H9 (cell line): ENCODE measurements around the gene LAYN. TPM values are rescaled to one million over a fixed set of nuclear protein-coding genes. Genes with fewer than 3 reads are reported as not detected.

Source experiments
- DNase-seq: peaks from one replicate; pipeline ENCODE4 v3.0.0-alpha.2; 2017
- H2AFZ ChIP-seq: one replicate; pipeline ENCODE4 v1.6.1; 2013; ENCODE audit warnings: mild to moderate bottlenecking, low read length, control low read depth, moderate library complexity
- H2AK5ac ChIP-seq: 2 replicates; pipeline ENCODE4 v1.6.1; 2013; ENCODE audit warnings: low read length, control low read depth, mixed read lengths; ENCODE audit not compliant: insufficient read length
- H2BK120ac ChIP-seq: one replicate; pipeline ENCODE4 v1.6.1; 2013; ENCODE audit warnings: low read depth, mild to moderate bottlenecking, low read length, control low read depth, inconsistent platforms; ENCODE audit not compliant: poor library complexity, severe bottlenecking
- H2BK12ac ChIP-seq: 2 replicates; pipeline ENCODE4 v1.6.1; 2013; ENCODE audit warnings: low read length, control low read depth, mixed read lengths, low read depth; ENCODE audit not compliant: insufficient read length
- H2BK15ac ChIP-seq: 2 replicates; pipeline ENCODE4 v1.6.1; 2013; ENCODE audit warnings: low read depth, low read length, control low read depth
- H2BK20ac ChIP-seq: one replicate; pipeline ENCODE4 v1.6.1; 2013; ENCODE audit warnings: low read depth, mild to moderate bottlenecking, low read length, control low read depth, inconsistent platforms; ENCODE audit not compliant: poor library complexity, severe bottlenecking
- H2BK5ac ChIP-seq: 2 replicates; pipeline ENCODE4 v1.6.1; 2013; ENCODE audit warnings: low read length, control low read depth, mixed read lengths; ENCODE audit not compliant: insufficient read length
- H3K14ac ChIP-seq: 2 replicates; pipeline ENCODE4 v1.6.1; 2013; ENCODE audit warnings: low read length, control low read depth; ENCODE audit not compliant: insufficient read depth
- H3K18ac ChIP-seq: 2 replicates; pipeline ENCODE4 v1.6.1; 2013; ENCODE audit warnings: low read depth, mild to moderate bottlenecking, mixed read lengths, low read length, control low read depth; ENCODE audit not compliant: insufficient read length
- H3K23ac ChIP-seq: 2 replicates; pipeline ENCODE4 v1.6.1; 2013; ENCODE audit warnings: low read length, control low read depth, mixed read lengths, low read depth; ENCODE audit not compliant: insufficient read length
- H3K23me2 ChIP-seq: 2 replicates; pipeline ENCODE4 v1.6.1; 2013; ENCODE audit warnings: low read depth, mild to moderate bottlenecking, mixed read lengths, low read length, control low read depth; ENCODE audit not compliant: insufficient read length, poor library complexity, severe bottlenecking
- H3K27ac ChIP-seq: 2 replicates; pipeline ENCODE4 v1.5.1; 2013; ENCODE audit warnings: low read length, control low read depth, mixed read lengths, low read depth; ENCODE audit not compliant: insufficient read length
- H3K27me3 ChIP-seq: 2 replicates; pipeline ENCODE4 v1.6.1; 2013; ENCODE audit warnings: low read length, control low read depth, inconsistent platforms; ENCODE audit not compliant: insufficient read depth
- H3K4ac ChIP-seq: 2 replicates; pipeline ENCODE4 v1.6.1; 2013; ENCODE audit warnings: low read depth, mild to moderate bottlenecking, control low read depth, inconsistent platforms, low read length, moderate library complexity
- H3K4me1 ChIP-seq: 2 replicates; pipeline ENCODE4 v1.6.1; 2013; ENCODE audit warnings: low read length, control low read depth, inconsistent platforms; ENCODE audit not compliant: insufficient read depth
- H3K4me2 ChIP-seq: 2 replicates; pipeline ENCODE4 v1.6.1; 2013; ENCODE audit warnings: low read length, control low read depth, mixed read lengths; ENCODE audit not compliant: insufficient read length, insufficient read depth
- H3K56ac ChIP-seq: 2 replicates; pipeline ENCODE4 v1.6.1; 2013; ENCODE audit warnings: low read depth, mild to moderate bottlenecking, mixed read lengths, low read length, control low read depth; ENCODE audit not compliant: insufficient read length
- H3K79me1 ChIP-seq: 2 replicates; pipeline ENCODE4 v1.6.1; 2013; ENCODE audit warnings: low read depth, mild to moderate bottlenecking, moderate library complexity, low read length, control low read depth, inconsistent platforms; ENCODE audit not compliant: insufficient read depth, poor library complexity, severe bottlenecking
- H3K79me2 ChIP-seq: 2 replicates; pipeline ENCODE4 v1.6.1; 2013; ENCODE audit warnings: low read length, control low read depth, inconsistent platforms; ENCODE audit not compliant: insufficient read depth
- H3K9ac ChIP-seq: 2 replicates; pipeline ENCODE4 v1.6.1; 2013; ENCODE audit warnings: low read length, control low read depth, mixed read lengths; ENCODE audit not compliant: insufficient read length; ENCODE audit errors: extremely low read depth
- H3K9me3 ChIP-seq: one replicate; pipeline ENCODE4 v1.6.1; 2013; ENCODE audit warnings: low read depth, low read length, inconsistent platforms; ENCODE audit not compliant: control insufficient read depth
- H3T11ph ChIP-seq: one replicate; pipeline ENCODE4 v1.6.1; 2013; ENCODE audit warnings: mild to moderate bottlenecking, low read length, control low read depth, inconsistent platforms
- H4K20me1 ChIP-seq: one replicate; pipeline ENCODE4 v1.6.1; 2013; ENCODE audit not compliant: control insufficient read depth, insufficient read length, insufficient read depth
- H4K5ac ChIP-seq: 2 replicates; pipeline ENCODE4 v1.6.1; 2013; ENCODE audit warnings: low read depth, mild to moderate bottlenecking, mixed read lengths, low read length, control low read depth; ENCODE audit not compliant: insufficient read length
- H4K8ac ChIP-seq: replicated peaks from 2 replicates; pipeline ENCODE4 v1.6.1; 2013; ENCODE audit warnings: low read length, control low read depth, mixed read lengths, low read depth; ENCODE audit not compliant: insufficient read length
- H4K91ac ChIP-seq: 2 replicates; pipeline ENCODE4 v1.6.1; 2013; ENCODE audit warnings: low read depth, mild to moderate bottlenecking, moderate library complexity, mixed read lengths, low read length, control low read depth; ENCODE audit not compliant: insufficient read length
- H3K27ac Mint-ChIP-seq, 3 experiments: 2 replicates in 2 of 3; 3 replicates in 1 of 3; pipeline ENCODE4 v1.8.0; 2020 to 2021; ENCODE audit warnings: mixed read lengths in 3 of 3, mild to moderate bottlenecking in 1 of 3, moderate library complexity in 1 of 3
- H3K27me3 Mint-ChIP-seq: 2 replicates; pipeline ENCODE4 v1.8.0; 2021; ENCODE audit warnings: low read depth, mild to moderate bottlenecking, moderate library complexity, mixed read lengths
- H3K36me3 Mint-ChIP-seq, 3 experiments: 2 replicates in 2 of 3; 3 replicates in 1 of 3; pipeline ENCODE4 v1.8.0; 2020 to 2021; ENCODE audit warnings: low read depth in 3 of 3, mixed read lengths in 3 of 3; ENCODE audit not compliant: insufficient read depth in 1 of 3
- H3K4me1 Mint-ChIP-seq, 2 experiments: 2 replicates each; pipeline ENCODE4 v1.8.0; 2020; ENCODE audit warnings: mixed read lengths in 2 of 2
- H3K4me3 Mint-ChIP-seq, 2 experiments: 2 replicates in 1 of 2; 3 replicates in 1 of 2; pipeline ENCODE4 v1.8.0; 2020 to 2021; ENCODE audit warnings: mild to moderate bottlenecking in 2 of 2, mixed read lengths in 2 of 2, moderate library complexity in 1 of 2
- H3K9me3 Mint-ChIP-seq, 2 experiments: 2 replicates in 1 of 2; 3 replicates in 1 of 2; pipeline ENCODE4 v1.8.0; 2020; ENCODE audit warnings: mild to moderate bottlenecking in 2 of 2, mixed read lengths in 2 of 2, moderate library complexity in 1 of 2
- CTCF ChIP-seq: fragments of 200-600 bp; sonication (generic); conservative IDR thresholded peaks from 3 replicates; pipeline ENCODE4 v1.8.0; 2021; ENCODE audit warnings: antibody characterized with exemption, mild to moderate bottlenecking
- WGBS: extraction: QIAGEN DNeasy Blood & Tissue Kit; methylation state at CpG from one replicate; pipeline ENCODE4 v1.1.7; 2013; ENCODE audit warnings: missing lambda C conversion rate, low lambda C conversion rate, mixed read lengths; ENCODE audit not compliant: insufficient read length; ENCODE audit errors: extremely low coverage; 5-methylcytosine and 5-hydroxymethylcytosine counted together
- total RNA-seq: library from RNA; stranded (reverse); gene quantifications from 2 replicates; pipeline ENCODE4 v1.2.1, GENCODE V29; 2021

Gene LAYN
- total RNA-seq, 1 experiment from 2014 or later: 3.1 TPM

- Mint-ChIP-seq H3K27me3 (peaks cover 30% of the 10 kb centered on the region), H3K9me3 (peaks cover 2% of the 10 kb centered on the region in 2 experiments; a peak in 2 of 5 replicates), H3K27ac (no peak overlapping the region; a peak in 1 of 7 replicates), H3K4me3 (no peak overlapping the region), H3K36me3 (no peaks in the 10 kb centered on the region), H3K4me1 (peaks cover 15 to 20% of the 10 kb centered on the region in 2 experiments)
- Histone ChIP-seq H3K27ac (no peak overlapping the region), H4K5ac (no peak overlapping the region), H4K8ac (no peak overlapping the region), H2BK120ac (no peak overlapping the region), H3K23me2 (no peaks in the 10 kb centered on the region), H2BK5ac (no peak overlapping the region), H2BK12ac (no peak overlapping the region), H3K27me3 (no peaks in the 10 kb centered on the region), H3K4me1 (no peaks in the 10 kb centered on the region; the same call in 1 of the 2 replicates), H3T11ph (no peak overlapping the region), H3K18ac (no peak overlapping the region), H3K4me2 (no peak overlapping the region), H2BK20ac (no peak overlapping the region), H4K20me1 (no peaks in the 10 kb centered on the region), H3K23ac (no peak overlapping the region), H3K56ac (no peak overlapping the region), H3K9ac (no peak overlapping the region), H3K79me2 (no peaks in the 10 kb centered on the region), H2BK15ac (no peak overlapping the region), H3K79me1 (no peaks in the 10 kb centered on the region), H3K4ac (no peak overlapping the region), H3K9me3 (no peaks in the 10 kb centered on the region), H2AFZ (no peak overlapping the region), H3K14ac (no peak overlapping the region), H2AK5ac (no peak overlapping the region), H4K91ac (no peak overlapping the region)
- no peak for DNase-seq
- no CpG with 5 or more reads among the region's 1 CpG for WGBS
- TF ChIP-seq CTCF: no peak
These were observed 46.5 kb upstream of the LAYN start for GRCh38 chr11:111494040-111494439.
